ENCODE data around the gene LILRA1. TPM values are rescaled to one million over a fixed set of nuclear protein-coding genes. Genes with fewer than 3 reads are reported as not detected.
"Not testable (repeated sequence)": the region's sequence is repeated elsewhere in the genome, so short reads cannot be mapped to it uniquely, and the experiment has no call there.

Gene LILRA1
- total RNA-seq, 3 donors from 2014 or later = not detected

DNA sequence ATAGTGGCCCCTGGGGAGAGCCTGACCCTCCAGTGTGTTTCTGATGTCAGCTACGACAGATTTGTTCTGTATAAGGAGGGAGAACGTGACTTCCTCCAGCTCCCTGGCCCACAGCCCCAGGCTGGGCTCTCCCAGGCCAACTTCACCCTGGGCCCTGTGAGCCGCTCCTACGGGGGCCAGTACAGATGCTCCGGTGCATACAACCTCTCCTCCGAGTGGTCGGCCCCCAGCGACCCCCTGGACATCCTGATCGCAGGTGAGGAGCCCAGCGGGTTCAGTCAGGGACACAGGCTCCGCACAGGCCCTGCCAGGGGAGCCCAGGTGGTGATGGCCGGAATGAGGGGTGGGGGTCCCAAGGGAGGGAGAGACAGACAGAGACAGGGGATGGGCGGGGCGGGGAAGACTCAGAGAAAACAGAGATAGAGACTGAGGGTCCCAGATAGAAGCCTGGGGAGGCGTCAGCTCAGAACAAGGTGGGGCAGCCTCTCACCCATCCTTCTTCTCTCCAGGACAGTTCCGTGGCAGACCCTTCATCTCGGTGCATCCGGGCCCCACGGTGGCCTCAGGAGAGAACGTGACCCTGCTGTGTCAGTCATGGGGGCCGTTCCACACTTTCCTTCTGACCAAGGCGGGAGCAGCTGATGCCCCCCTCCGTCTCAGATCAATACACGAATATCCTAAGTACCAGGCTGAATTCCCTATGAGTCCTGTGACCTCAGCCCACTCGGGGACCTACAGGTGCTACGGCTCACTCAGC lies 2.4 kb downstream of the LILRA1 start:
- not testable (repeated sequence) for H3K36me3 Mint-ChIP-seq (ENCODE audit: insufficient read depth); H3K4me1 Mint-ChIP-seq (ENCODE audit: low read depth); H3K4me3 Mint-ChIP-seq; H3K9me3 Mint-ChIP-seq; DNase-seq; ATAC-seq
- peaks cover 34% of the 10 kb centered on the region for H3K27me3 Mint-ChIP-seq (ENCODE audit: low read depth)

DNA sequence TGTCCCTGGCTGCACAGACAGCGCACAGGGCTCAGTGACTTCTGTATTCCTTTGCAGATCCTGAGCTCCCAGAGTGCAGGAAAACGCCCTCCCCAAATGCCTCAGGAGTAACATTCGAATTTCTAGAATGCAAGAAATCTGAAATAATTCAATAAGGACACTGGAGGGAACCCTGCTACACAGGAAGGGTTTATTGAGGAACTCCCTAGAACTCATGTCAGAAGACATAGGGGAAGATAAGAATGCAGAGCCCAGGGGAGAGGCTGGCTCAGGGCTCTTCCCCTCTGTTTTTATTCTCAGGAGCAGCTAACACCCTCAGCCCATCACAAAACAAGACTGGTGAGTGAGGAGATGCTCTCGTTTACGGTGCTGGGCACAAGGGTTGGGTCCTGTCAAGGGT lies 6.8 kb downstream of the LILRA1 start:
- peaks cover 4% of the 10 kb centered on the region for H3K9me3 Mint-ChIP-seq
- peaks cover 24% of the 10 kb centered on the region for H3K27me3 Mint-ChIP-seq (ENCODE audit: low read depth)
- H3K36me3 Mint-ChIP-seq (ENCODE audit: insufficient read depth) = no peaks in the 10 kb centered on the region
- no peak overlapping the region for H3K4me3 Mint-ChIP-seq
- no peak for DNase-seq
- no peaks in the 10 kb centered on the region for H3K4me1 Mint-ChIP-seq (ENCODE audit: low read depth)
- no peak for ATAC-seq

- no peaks in the 10 kb centered on the region for H3K4me1 Mint-ChIP-seq (ENCODE audit: low read depth)
- H3K9me3 Mint-ChIP-seq = peaks cover 8% of the 10 kb centered on the region
- ATAC-seq = no peak
- peaks cover 28% of the 10 kb centered on the region for H3K27me3 Mint-ChIP-seq (ENCODE audit: low read depth)
- no peaks in the 10 kb centered on the region for H3K36me3 Mint-ChIP-seq (ENCODE audit: insufficient read depth)
- DNase-seq = no peak
- no peak overlapping the region for H3K4me3 Mint-ChIP-seq
Measured at GRCh38 chr19:54606230-54606629, 12.8 kb downstream of the LILRA1 start.

- Mint-ChIP-seq H3K4me3 (no peak overlapping the region), H3K4me1 (ENCODE audit: low read depth) (no peaks in the 10 kb centered on the region), H3K36me3 (ENCODE audit: insufficient read depth) (no peaks in the 10 kb centered on the region), H3K9me3 (peaks cover 8% of the 10 kb centered on the region), H3K27me3 (ENCODE audit: low read depth) (peaks cover 28% of the 10 kb centered on the region)
- peak in 1 of 2 donors; percentile 27 for ATAC-seq
- no peak for DNase-seq
Measured at GRCh38 chr19:54606891-54607784, 13.7 kb downstream of the LILRA1 start.

GRCh38 chr19:54607785-54608150 lies 14.3 kb downstream of the LILRA1 start:
- H3K9me3 Mint-ChIP-seq = peaks cover 8% of the 10 kb centered on the region
- H3K27me3 Mint-ChIP-seq (ENCODE audit: low read depth) = peaks cover 28% of the 10 kb centered on the region
- H3K4me1 Mint-ChIP-seq (ENCODE audit: low read depth) = no peaks in the 10 kb centered on the region
- no peak overlapping the region for H3K4me3 Mint-ChIP-seq
- DNase-seq = no peak
- ATAC-seq = no peak
- H3K36me3 Mint-ChIP-seq (ENCODE audit: insufficient read depth) = no peaks in the 10 kb centered on the region

DNA sequence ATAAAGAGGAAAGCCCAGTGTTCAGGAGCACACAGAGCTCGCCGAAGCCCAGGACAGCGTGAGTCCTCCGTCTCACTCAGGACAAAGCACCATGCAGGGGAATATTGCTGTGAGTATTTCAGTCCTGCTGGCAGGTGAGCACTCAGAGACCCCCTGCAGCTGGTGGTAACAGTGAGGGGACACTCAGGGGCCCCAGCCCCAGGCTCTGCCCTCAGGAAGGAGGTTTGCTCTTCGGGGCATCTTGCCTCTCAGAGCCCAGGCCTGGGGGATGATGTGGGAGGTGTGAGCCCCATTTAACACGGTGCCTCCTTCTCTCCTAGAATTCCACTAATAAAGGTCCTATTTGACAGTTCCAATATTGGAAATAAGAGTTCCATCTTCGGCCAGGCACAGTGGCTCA lies 14.8 kb downstream of the LILRA1 start:
- Mint-ChIP-seq H3K4me3 (no peak overlapping the region), H3K36me3 (ENCODE audit: insufficient read depth) (no peaks in the 10 kb centered on the region), H3K27me3 (ENCODE audit: low read depth) (peaks cover 26% of the 10 kb centered on the region), H3K4me1 (ENCODE audit: low read depth) (no peaks in the 10 kb centered on the region), H3K9me3 (peaks cover 8% of the 10 kb centered on the region)
- DNase-seq (no peak), ATAC-seq (no peak)

GRCh38 chr19:54608792-54609191 lies 15.4 kb downstream of the LILRA1 start:
- H3K9me3 Mint-ChIP-seq = peaks cover 11% of the 10 kb centered on the region
- H3K36me3 Mint-ChIP-seq (ENCODE audit: insufficient read depth) = no peaks in the 10 kb centered on the region
- H3K4me3 Mint-ChIP-seq = no peak overlapping the region
- no peak for ATAC-seq
- H3K27me3 Mint-ChIP-seq (ENCODE audit: low read depth) = peaks cover 26% of the 10 kb centered on the region
- DNase-seq = no peak
- no peaks in the 10 kb centered on the region for H3K4me1 Mint-ChIP-seq (ENCODE audit: low read depth)

GRCh38 chr19:54609356-54609791 lies 15.9 kb downstream of the LILRA1 start:
- H3K9me3 Mint-ChIP-seq = peaks cover 16% of the 10 kb centered on the region
- no peak overlapping the region for H3K4me3 Mint-ChIP-seq
- DNase-seq (no peak), ATAC-seq (no peak)
- H3K36me3 Mint-ChIP-seq (ENCODE audit: insufficient read depth) = no peaks in the 10 kb centered on the region
- H3K4me1 Mint-ChIP-seq (ENCODE audit: low read depth) = no peaks in the 10 kb centered on the region
- H3K27me3 Mint-ChIP-seq (ENCODE audit: low read depth) = peaks cover 26% of the 10 kb centered on the region

DNA sequence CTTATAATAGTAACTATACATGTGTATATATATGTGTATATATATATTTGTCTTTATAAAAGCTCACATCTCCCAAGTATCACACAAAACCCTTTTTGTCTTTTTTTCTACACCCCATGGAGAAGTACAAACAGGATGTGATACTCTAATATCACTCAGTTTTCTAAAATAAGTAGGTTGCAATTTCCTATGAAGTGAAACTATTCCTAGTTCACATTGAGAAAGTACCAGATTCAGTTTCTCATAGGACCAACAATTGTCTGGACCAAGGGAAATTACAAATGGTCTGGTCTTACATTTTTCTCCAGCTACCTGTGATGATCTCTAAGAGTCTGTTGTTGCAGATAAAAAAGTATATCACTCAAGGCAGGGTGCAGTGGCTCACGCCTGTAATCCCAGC lies 19.0 kb downstream of the LILRA1 start:
- no peaks in the 10 kb centered on the region for H3K36me3 Mint-ChIP-seq (ENCODE audit: insufficient read depth)
- DNase-seq (no peak), ATAC-seq (no peak)
- H3K4me1 Mint-ChIP-seq (ENCODE audit: low read depth) = peaks cover 5% of the 10 kb centered on the region
- H3K4me3 Mint-ChIP-seq = no peak overlapping the region
- H3K9me3 Mint-ChIP-seq = peaks cover 8% of the 10 kb centered on the region
- peaks cover 7% of the 10 kb centered on the region for H3K27me3 Mint-ChIP-seq (ENCODE audit: low read depth)

DNA sequence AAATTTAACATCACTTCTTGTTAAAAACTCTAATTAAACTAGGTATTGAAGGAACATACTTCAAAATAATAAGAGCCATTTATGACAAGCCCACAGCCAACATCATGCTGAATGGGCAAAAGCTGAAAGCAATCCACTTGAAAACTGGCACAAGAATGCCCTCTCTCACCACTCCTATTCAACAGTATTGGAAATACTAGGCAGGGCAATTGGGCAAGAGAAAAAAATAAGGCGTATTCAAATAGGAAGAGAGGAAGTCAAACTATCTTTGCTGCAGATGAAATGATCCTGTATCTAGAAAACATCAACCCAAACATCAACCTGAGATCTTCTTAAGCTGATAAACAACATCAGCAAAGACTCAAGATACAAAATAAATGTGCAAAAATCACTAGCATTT lies 21.3 kb downstream of the LILRA1 start:
- H3K36me3 Mint-ChIP-seq (ENCODE audit: insufficient read depth) = no peaks in the 10 kb centered on the region

DNA sequence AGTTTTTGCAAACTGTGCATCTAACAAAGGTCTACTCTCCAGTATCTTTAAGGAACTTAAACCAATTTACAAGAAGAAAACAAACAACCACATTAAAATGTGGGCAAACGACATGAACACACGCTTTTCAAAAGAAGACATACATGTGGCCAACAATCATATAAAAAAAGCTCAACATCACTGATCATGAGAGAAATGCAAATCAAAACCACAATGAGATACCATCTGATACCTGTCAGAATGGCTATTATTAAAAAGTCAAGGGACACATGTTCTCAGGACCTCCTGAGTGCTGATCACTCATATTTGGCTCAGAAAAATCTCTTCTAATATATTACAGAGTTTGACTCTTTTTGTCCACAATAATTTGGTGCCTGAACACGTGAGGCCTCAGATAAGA lies 22.6 kb downstream of the LILRA1 start:
- no peaks in the 10 kb centered on the region for H3K27me3 Mint-ChIP-seq (ENCODE audit: low read depth)
- ATAC-seq (no peak), DNase-seq (no peak)
- peaks cover 8% of the 10 kb centered on the region for H3K9me3 Mint-ChIP-seq
- no peaks in the 10 kb centered on the region for H3K36me3 Mint-ChIP-seq (ENCODE audit: insufficient read depth)
- peaks cover 5% of the 10 kb centered on the region for H3K4me1 Mint-ChIP-seq (ENCODE audit: low read depth)
- no peak overlapping the region for H3K4me3 Mint-ChIP-seq

More for the DNA sequence above, 21.3 kb downstream of the LILRA1 start:
- Mint-ChIP-seq H3K27me3 (ENCODE audit: low read depth) (peaks cover 3% of the 10 kb centered on the region), H3K4me3 (no peak overlapping the region), H3K4me1 (ENCODE audit: low read depth) (peaks cover 5% of the 10 kb centered on the region), H3K9me3 (peaks cover 8% of the 10 kb centered on the region)
- ATAC-seq = no peak
- DNase-seq = no peak

- ATAC-seq (no peak), DNase-seq (no peak)
- H3K36me3 Mint-ChIP-seq (ENCODE audit: insufficient read depth) = no peaks in the 10 kb centered on the region
- H3K27me3 Mint-ChIP-seq (ENCODE audit: low read depth) = no peaks in the 10 kb centered on the region
- H3K4me3 Mint-ChIP-seq = peak overlapping the region; percentile 69
- peaks cover 5% of the 10 kb centered on the region for H3K4me1 Mint-ChIP-seq (ENCODE audit: low read depth)
- peaks cover 8% of the 10 kb centered on the region for H3K9me3 Mint-ChIP-seq
Measured at GRCh38 chr19:54616821-54617560, 23.6 kb downstream of the LILRA1 start.

DNA sequence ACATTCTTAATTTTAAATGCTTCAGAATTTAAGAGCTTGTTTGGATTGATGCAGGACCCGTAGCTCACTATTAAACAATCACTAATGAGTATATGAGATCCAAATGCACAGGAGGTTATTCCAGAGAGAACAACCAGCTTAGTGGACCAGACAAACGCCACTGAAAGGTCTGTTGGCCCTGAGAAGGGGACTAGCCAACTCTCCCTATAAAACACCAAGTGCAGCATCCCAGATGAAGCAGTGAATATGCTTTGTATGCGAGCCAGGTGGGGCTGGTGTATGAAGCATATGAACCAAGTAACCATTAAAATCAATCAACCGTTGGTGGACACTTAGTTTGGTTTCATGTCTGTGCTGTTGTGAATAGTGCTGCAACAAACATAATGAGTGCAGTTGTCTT lies 27.0 kb downstream of the LILRA1 start:
- Mint-ChIP-seq H3K4me1 (ENCODE audit: low read depth) (peaks cover 11% of the 10 kb centered on the region), H3K4me3 (no peak overlapping the region), H3K27me3 (ENCODE audit: low read depth) (no peaks in the 10 kb centered on the region), H3K36me3 (ENCODE audit: insufficient read depth) (no peaks in the 10 kb centered on the region), H3K9me3 (no peaks in the 10 kb centered on the region)
- DNase-seq (no peak), ATAC-seq (no peak)

- H3K36me3 Mint-ChIP-seq (ENCODE audit: insufficient read depth) = no peaks in the 10 kb centered on the region
- no peak for ATAC-seq
- H3K9me3 Mint-ChIP-seq = no peaks in the 10 kb centered on the region
- H3K4me3 Mint-ChIP-seq = peak overlapping the region; percentile 17
- no peak for DNase-seq
- peaks cover 15% of the 10 kb centered on the region for H3K27me3 Mint-ChIP-seq (ENCODE audit: low read depth)
- H3K4me1 Mint-ChIP-seq (ENCODE audit: low read depth) = peaks cover 9% of the 10 kb centered on the region
Measured at GRCh38 chr19:54622431-54622830, 29.0 kb downstream of the LILRA1 start.

Data from activated T-cell treated with anti-CD3 and anti-CD28 coated beads, Interleukin-2, amount 50 U/mL, for 4 hours (primary cell).